HL-60 (cell line): ENCODE measurements around the gene RNFT2.

Source experiments
- DNase-seq, 2 experiments: peaks; one replicate each; pipeline ENCODE4 v3.0.0-alpha.2; 2010 to 2020; ENCODE audit warnings: low read depth in 1 of 2, low spot score in 1 of 2
- H3K27ac ChIP-seq: fragments of 250-450 bp; sonication (Bioruptor Pico); replicated peaks from 2 replicates; pipeline ENCODE4 v1.5.1; 2020; ENCODE audit warnings: mild to moderate bottlenecking, moderate library complexity
- H3K27me3 ChIP-seq: fragments of 250-450 bp; sonication (Bioruptor Pico); 2 replicates; pipeline ENCODE4 v1.5.1; 2021; ENCODE audit warnings: mild to moderate bottlenecking, moderate library complexity; ENCODE audit not compliant: insufficient read depth, poor library complexity, severe bottlenecking
- H3K4me3 ChIP-seq: replicated peaks from 2 replicates; pipeline ENCODE4 v1.5.1; 2011; ENCODE audit warnings: mild to moderate bottlenecking, control low read depth, low read length; ENCODE audit not compliant: insufficient read depth
- GABPA ChIP-seq: IDR thresholded peaks from 2 replicates; pipeline ENCODE4 v1.6.1; 2012; ENCODE audit warnings: low read depth
- POLR2AphosphoS5 ChIP-seq: IDR thresholded peaks from 2 replicates; pipeline ENCODE4 v1.6.1; 2012; ENCODE audit warnings: low read depth
- SPI1 ChIP-seq: IDR thresholded peaks from 2 replicates; pipeline ENCODE4 v1.6.1; 2012; ENCODE audit warnings: low read depth, mild to moderate bottlenecking, borderline replicate concordance
- TF ChIP-seq, protein P1 (sequence below): IDR thresholded peaks from one replicate; pipeline ENCODE4 v1.5.1; 2011; ENCODE audit warnings: low read length, control low read depth, inconsistent platforms; ENCODE audit not compliant: insufficient read depth
- TF ChIP-seq, protein P2 (sequence below): IDR thresholded peaks from 2 replicates; pipeline ENCODE4 v1.6.1; 2012; ENCODE audit warnings: low read depth; ENCODE audit not compliant: insufficient replicate concordance

RNFT2 gene

DNA sequence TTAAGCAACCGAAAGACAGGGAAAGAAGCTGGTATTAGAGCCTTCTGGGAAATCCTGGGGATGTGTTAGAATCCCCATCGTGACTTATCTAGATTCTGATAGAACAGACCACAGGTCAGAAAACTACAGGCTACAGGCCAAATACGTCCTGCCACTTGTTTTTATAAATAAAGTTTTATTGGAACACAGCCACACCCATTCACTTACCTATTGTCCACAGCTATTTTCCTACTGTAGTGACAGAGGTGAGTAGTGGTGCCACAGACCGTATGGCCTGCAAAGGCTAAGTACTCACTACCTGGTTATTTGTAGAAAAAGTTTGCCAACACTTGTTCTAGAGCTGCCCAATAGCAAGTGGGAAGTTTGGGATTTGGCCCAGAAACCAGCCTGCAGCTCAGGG lies 89.3 kb downstream of the RNFT2 start:
- Histone ChIP-seq H3K27ac (no peak overlapping the region), H3K27me3 (no peaks in the 10 kb centered on the region), H3K4me3 (no peak overlapping the region)
- no peak for TF ChIP-seq GABPA
- TF ChIP-seq, protein P1, sequence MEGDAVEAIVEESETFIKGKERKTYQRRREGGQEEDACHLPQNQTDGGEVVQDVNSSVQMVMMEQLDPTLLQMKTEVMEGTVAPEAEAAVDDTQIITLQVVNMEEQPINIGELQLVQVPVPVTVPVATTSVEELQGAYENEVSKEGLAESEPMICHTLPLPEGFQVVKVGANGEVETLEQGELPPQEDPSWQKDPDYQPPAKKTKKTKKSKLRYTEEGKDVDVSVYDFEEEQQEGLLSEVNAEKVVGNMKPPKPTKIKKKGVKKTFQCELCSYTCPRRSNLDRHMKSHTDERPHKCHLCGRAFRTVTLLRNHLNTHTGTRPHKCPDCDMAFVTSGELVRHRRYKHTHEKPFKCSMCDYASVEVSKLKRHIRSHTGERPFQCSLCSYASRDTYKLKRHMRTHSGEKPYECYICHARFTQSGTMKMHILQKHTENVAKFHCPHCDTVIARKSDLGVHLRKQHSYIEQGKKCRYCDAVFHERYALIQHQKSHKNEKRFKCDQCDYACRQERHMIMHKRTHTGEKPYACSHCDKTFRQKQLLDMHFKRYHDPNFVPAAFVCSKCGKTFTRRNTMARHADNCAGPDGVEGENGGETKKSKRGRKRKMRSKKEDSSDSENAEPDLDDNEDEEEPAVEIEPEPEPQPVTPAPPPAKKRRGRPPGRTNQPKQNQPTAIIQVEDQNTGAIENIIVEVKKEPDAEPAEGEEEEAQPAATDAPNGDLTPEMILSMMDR = no peak
- no peak for TF ChIP-seq POLR2AphosphoS5
- no peak for TF ChIP-seq SPI1
- TF ChIP-seq, protein P2, sequence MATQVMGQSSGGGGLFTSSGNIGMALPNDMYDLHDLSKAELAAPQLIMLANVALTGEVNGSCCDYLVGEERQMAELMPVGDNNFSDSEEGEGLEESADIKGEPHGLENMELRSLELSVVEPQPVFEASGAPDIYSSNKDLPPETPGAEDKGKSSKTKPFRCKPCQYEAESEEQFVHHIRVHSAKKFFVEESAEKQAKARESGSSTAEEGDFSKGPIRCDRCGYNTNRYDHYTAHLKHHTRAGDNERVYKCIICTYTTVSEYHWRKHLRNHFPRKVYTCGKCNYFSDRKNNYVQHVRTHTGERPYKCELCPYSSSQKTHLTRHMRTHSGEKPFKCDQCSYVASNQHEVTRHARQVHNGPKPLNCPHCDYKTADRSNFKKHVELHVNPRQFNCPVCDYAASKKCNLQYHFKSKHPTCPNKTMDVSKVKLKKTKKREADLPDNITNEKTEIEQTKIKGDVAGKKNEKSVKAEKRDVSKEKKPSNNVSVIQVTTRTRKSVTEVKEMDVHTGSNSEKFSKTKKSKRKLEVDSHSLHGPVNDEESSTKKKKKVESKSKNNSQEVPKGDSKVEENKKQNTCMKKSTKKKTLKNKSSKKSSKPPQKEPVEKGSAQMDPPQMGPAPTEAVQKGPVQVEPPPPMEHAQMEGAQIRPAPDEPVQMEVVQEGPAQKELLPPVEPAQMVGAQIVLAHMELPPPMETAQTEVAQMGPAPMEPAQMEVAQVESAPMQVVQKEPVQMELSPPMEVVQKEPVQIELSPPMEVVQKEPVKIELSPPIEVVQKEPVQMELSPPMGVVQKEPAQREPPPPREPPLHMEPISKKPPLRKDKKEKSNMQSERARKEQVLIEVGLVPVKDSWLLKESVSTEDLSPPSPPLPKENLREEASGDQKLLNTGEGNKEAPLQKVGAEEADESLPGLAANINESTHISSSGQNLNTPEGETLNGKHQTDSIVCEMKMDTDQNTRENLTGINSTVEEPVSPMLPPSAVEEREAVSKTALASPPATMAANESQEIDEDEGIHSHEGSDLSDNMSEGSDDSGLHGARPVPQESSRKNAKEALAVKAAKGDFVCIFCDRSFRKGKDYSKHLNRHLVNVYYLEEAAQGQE = no peak
- no peak for DNase-seq

DNA sequence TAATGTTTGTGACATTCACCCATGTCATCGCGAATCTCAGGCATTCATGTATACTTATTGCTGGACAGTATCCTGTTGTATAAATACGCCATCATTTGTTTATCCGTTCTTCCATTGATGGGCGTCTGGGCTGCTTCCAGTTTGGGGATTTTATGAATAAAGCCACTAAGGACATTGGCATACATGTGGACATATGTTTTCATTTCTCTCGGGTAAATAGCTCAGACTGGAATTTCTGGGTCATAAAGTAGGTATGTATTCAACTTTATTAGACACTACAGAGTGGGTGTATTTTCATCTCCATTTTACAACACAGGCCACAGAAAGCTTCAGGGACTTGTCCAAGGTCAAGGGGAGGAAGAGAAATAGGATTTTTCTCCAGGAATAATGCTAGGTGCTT lies 94.2 kb downstream of the RNFT2 start:
- no peak overlapping the region for H3K27ac ChIP-seq
- no peak for DNase-seq
- no peak overlapping the region for H3K4me3 ChIP-seq
- TF ChIP-seq GABPA = no peak
- TF ChIP-seq, protein P2 = no peak
- TF ChIP-seq POLR2AphosphoS5 = no peak
- TF ChIP-seq, protein P1 = no peak
- TF ChIP-seq SPI1 = no peak
- H3K27me3 ChIP-seq = no peaks in the 10 kb centered on the region

DNA sequence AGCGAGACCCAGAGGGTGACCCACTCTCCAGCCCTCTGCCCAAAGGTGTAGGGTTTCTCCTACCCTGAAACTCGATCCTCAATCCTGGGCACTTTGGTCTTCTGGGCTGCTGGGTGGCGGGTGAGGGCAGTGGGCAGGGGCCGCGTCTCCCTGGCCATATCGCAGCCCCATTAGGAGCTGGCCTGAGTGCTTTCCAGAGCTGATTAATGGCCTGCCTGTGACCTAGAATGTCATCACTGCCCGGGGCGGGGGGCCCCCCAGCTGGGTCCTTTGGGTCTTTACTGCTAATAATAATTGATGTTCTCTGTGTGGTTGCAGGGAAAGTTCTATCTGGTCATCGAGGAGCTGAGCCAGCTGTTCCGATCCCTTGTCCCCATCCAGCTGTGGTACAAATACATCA lies 95.4 kb downstream of the RNFT2 start:
- DNase-seq = no peak
- TF ChIP-seq, protein P1 = no peak
- TF ChIP-seq GABPA = no peak
- no peak for TF ChIP-seq SPI1
- TF ChIP-seq POLR2AphosphoS5 = no peak
- TF ChIP-seq, protein P2 = no peak
- H3K27ac ChIP-seq = no peak overlapping the region

More for the DNA sequence above, 95.4 kb downstream of the RNFT2 start:
- Histone ChIP-seq H3K4me3 (no peak overlapping the region), H3K27me3 (no peaks in the 10 kb centered on the region)
